HepG2 (cell line): ENCODE data around the gene CACNG5. TPM values are rescaled to one million over a fixed set of nuclear protein-coding genes. Genes with fewer than 3 reads are reported as not detected.

ENCODE experiments used
- ATAC-seq: fragments of 200-7000 bp; cut with Tn5 transposase; 3 replicates; pipeline ENCODE4 v1.9.1; 2020; ENCODE audit warnings: mild to moderate bottlenecking, moderate library complexity
- BruUV-seq: library from RNA; stranded (reverse); fragments of 400-500 nt; replicated peaks from 2 replicates; lab custom pipeline; 2021; lab: Mats Ljungman, UMichigan
- CTCF ChIA-PET: fragments of 300-600 bp; formaldehyde crosslinking; extraction: SDS; loops from one replicate; lab custom pipeline; 2021; ENCODE audit warnings: low total read pairs, inconsistent platforms, low intra/inter-chr PET ratio; lab: Yijun Ruan, JAX
- POLR2A ChIA-PET: fragments of 350-600 bp; sonication (Branson Sonifier 250); formaldehyde crosslinking; loops from one replicate; lab custom pipeline; 2020; ENCODE audit warnings: antibody characterized with exemption, inconsistent platforms; lab: Yijun Ruan, JAX
- DNase-seq: peaks from one replicate; pipeline ENCODE4 v3.0.0-alpha.2; 2015; ENCODE audit warnings: low spot score
- FAIRE-seq: peaks from 3 replicates; lab custom pipeline; 2011; peaks lifted over from hg19 to GRCh38; lab: Jason Lieb, UNC
- H2AFZ ChIP-seq: one replicate; pipeline ENCODE4 v1.6.1; 2011; ENCODE audit warnings: low read length, inconsistent platforms
- H3K27ac ChIP-seq: fragments of 300-600 bp; 3 replicates; pipeline ENCODE4 v1.8.0; 2011; ENCODE audit warnings: mixed run types, mild to moderate bottlenecking, mixed read lengths, low read length, inconsistent platforms; ENCODE audit not compliant: insufficient read depth; ENCODE audit errors: extremely low read length
- H3K27me3 ChIP-seq, 2 experiments: fragments of 200-600 bp in 1 of 2; 2 replicates in 1 of 2; 3 replicates in 1 of 2; pipeline versions ENCODE4 v1.6.0 to v1.8.0; 2011; ENCODE audit warnings: low read length in 2 of 2, mild to moderate bottlenecking in 2 of 2, moderate library complexity in 2 of 2, inconsistent platforms in 1 of 2; ENCODE audit not compliant: insufficient read depth in 2 of 2, control insufficient read depth in 1 of 2
- H3K36me3 ChIP-seq, 2 experiments: fragments of 200-600 bp in 1 of 2; replicated peaks in 1 of 2; 2 replicates in 1 of 2; 3 replicates in 1 of 2; pipeline versions ENCODE4 v1.5.1 to v1.8.0; 2011; ENCODE audit warnings: low read length in 2 of 2, inconsistent platforms in 1 of 2; ENCODE audit not compliant: insufficient read depth in 2 of 2, control insufficient read depth in 1 of 2
- H3K4me1 ChIP-seq: 2 replicates; pipeline ENCODE4 v1.5.1; 2012; ENCODE audit warnings: low read length, inconsistent platforms; ENCODE audit not compliant: insufficient read depth
- H3K4me2 ChIP-seq: 2 replicates; pipeline ENCODE4 v1.6.0; 2011; ENCODE audit warnings: low read depth, low read length, inconsistent platforms
- H3K4me3 ChIP-seq, 3 experiments: fragments of 200-600 bp in 1 of 3; sonication (generic), shearing (Covaris generic) in 1 of 3; replicated peaks in 1 of 3; 2 replicates each; pipeline ENCODE4 v1.5.1; 2011 to 2016; ENCODE audit warnings: low read length in 3 of 3, inconsistent platforms in 2 of 3, low read depth in 2 of 3, mild to moderate bottlenecking in 2 of 3, control low read depth in 1 of 3, mixed read lengths in 1 of 3; ENCODE audit not compliant: insufficient read depth in 1 of 3
- H3K79me2 ChIP-seq: one replicate; pipeline ENCODE4 v1.6.1; 2011; ENCODE audit warnings: low read length, inconsistent platforms; ENCODE audit not compliant: insufficient read depth
- H3K9ac ChIP-seq: 2 replicates; pipeline ENCODE4 v1.6.0; 2011; ENCODE audit warnings: mild to moderate bottlenecking, low read depth, low read length, inconsistent platforms; ENCODE audit not compliant: insufficient read depth
- H3K9me3 ChIP-seq: 2 replicates; pipeline ENCODE4 v1.5.1; 2012; ENCODE audit warnings: mild to moderate bottlenecking, low read length
- H4K20me1 ChIP-seq: 2 replicates; pipeline ENCODE4 v1.6.0; 2011; ENCODE audit warnings: inconsistent platforms, mild to moderate bottlenecking, low read length, moderate library complexity; ENCODE audit not compliant: insufficient read depth
- HNRNPK ChIP-seq: fragments of 200-400 bp; formaldehyde crosslinking; IDR thresholded peaks from 2 replicates; pipeline ENCODE4 v1.6.1; 2018; ENCODE audit warnings: low read length, low read depth, moderate library complexity, mild to moderate bottlenecking; ENCODE audit not compliant: poor library complexity, severe bottlenecking
- NFE2L1 ChIP-seq: sonication (generic); formaldehyde crosslinking; IDR thresholded peaks from 2 replicates; pipeline ENCODE4 v1.4.0; 2020; ENCODE audit warnings: missing genetic modification reagents, mild to moderate bottlenecking, borderline replicate concordance
- ZNF484 ChIP-seq: sonication (generic); formaldehyde crosslinking; IDR thresholded peaks from 2 replicates; pipeline ENCODE4 v1.5.1; 2020; ENCODE audit warnings: mild to moderate bottlenecking, low read depth, missing genetic modification reagents, borderline replicate concordance
- ZNF552 ChIP-seq: sonication (generic); formaldehyde crosslinking; IDR thresholded peaks from 2 replicates; pipeline ENCODE4 v1.9.0; 2022; ENCODE audit warnings: missing genetic modification reagents, mild to moderate bottlenecking, borderline replicate concordance
- ZNF841 ChIP-seq: sonication (generic); formaldehyde crosslinking; IDR thresholded peaks from 2 replicates; pipeline ENCODE4 v1.8.1; 2023; ENCODE audit warnings: missing genetic modification reagents, borderline replicate concordance
- ZNF891 ChIP-seq: sonication (generic); formaldehyde crosslinking; IDR thresholded peaks from 2 replicates; pipeline ENCODE4 v1.5.0; 2020; ENCODE audit warnings: mild to moderate bottlenecking, missing genetic modification reagents
- WGBS: methylation state at CpG from one replicate; pipeline ENCODE4 v1.1.6; 2017; ENCODE audit warnings: low lambda C conversion rate; 5-methylcytosine and 5-hydroxymethylcytosine counted together
- in situ Hi-C: cut with HindIII; loops from 2 replicates; pipeline ENCODE4 v1.10.0; 2017; ENCODE audit warnings: low pct_unique_long_range_greater_than_20kb; ENCODE audit not compliant: extremely low pct_ligation_motif_present
- intact Hi-C: fragments of 100-400 bp; cut with micrococcal nuclease; formaldehyde crosslinking; loops from one replicate; pipeline ENCODE4 v1.10.0; 2022; ENCODE audit not compliant: unreplicated experiment
- polyA plus RNA-seq, 8 experiments: library from polyadenylated mRNA; depleted of rRNA in 3 of 8; stranded (reverse) in 7 of 8; unstranded in 1 of 8; fragments of >200 nt; fragmentation: Illumina TruSeq in 4 of 8; extraction: Trizol in 4 of 8; gene quantifications; 2 replicates each; pipeline versions ENCODE4 v1.2.1 to v1.2.3, GENCODE V29; 2011 to 2016; ENCODE audit warnings: low read depth in 4 of 8, missing spikeins in 1 of 8, mixed read lengths in 1 of 8; ENCODE audit not compliant: insufficient read depth in 1 of 8
- total RNA-seq, 5 experiments: library from RNA; depleted of rRNA; stranded (reverse); fragments of >200 nt; fragmentation: Illumina TruSeq; extraction: Trizol; gene quantifications; 2 replicates each; pipeline ENCODE4 v1.2.3, GENCODE V29; 2016; ENCODE audit warnings: low read depth in 1 of 5
- TF ChIP-seq, protein P1 (sequence below): sonication (generic); formaldehyde crosslinking; IDR thresholded peaks from 2 replicates; pipeline ENCODE4; 2020; ENCODE audit warnings: missing genetic modification reagents, mild to moderate bottlenecking, borderline replicate concordance
- TF ChIP-seq, protein P2 (sequence below): sonication (generic); formaldehyde crosslinking; IDR thresholded peaks from 2 replicates; pipeline ENCODE4 v1.9.0; 2021; ENCODE audit warnings: missing genetic modification reagents, borderline replicate concordance
- TF ChIP-seq, protein P3 (sequence below): sonication (generic); formaldehyde crosslinking; IDR thresholded peaks from 2 replicates; pipeline ENCODE4 v1.4.0; 2020; ENCODE audit warnings: missing genetic modification reagents, borderline replicate concordance

CACNG5 gene
- total and polyA plus RNA-seq, 2 of the 13 experiments (the other 11 are each of a cell fraction or from before 2014, with no cell fraction given): not detected

DNA sequence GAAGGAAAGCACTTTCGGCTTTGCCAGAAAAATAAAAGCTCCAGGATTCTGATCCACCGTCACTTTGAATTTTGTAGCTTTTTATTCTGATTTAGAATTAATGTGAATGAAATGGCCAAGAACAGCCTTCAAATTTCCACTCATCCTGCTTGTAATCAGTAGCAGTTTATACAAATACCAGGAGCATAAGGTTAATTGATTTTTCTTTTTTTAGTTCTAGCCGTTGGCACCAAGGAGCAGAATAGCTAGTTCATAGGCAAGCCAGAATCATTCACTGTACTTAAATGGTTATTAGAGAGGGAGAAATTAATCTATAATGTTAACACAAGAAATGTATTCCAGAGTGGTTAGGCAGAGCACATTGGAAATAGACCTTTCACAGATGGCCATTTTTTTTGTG, 41.1 kb upstream of the CACNG5 start:
- Histone ChIP-seq H3K4me3 (no peak overlapping the region), H3K27ac (no peak overlapping the region), H2AFZ (no peak overlapping the region), H3K79me2 (no peaks in the 10 kb centered on the region), H3K9me3 (no peaks in the 10 kb centered on the region), H3K9ac (no peak overlapping the region), H3K36me3 (peaks cover 17 to 59% of the 10 kb centered on the region in 2 experiments), H3K4me2 (no peak overlapping the region), H4K20me1 (no peaks in the 10 kb centered on the region), H3K4me1 (no peaks in the 10 kb centered on the region), H3K27me3 (no peaks in the 10 kb centered on the region)
- CTCF ChIA-PET: no interaction called here
- in situ Hi-C loops: no loop called here
- FAIRE-seq (no peak), DNase-seq (no peak), ATAC-seq (no peak)
- intact Hi-C loops: no loop called here
- POLR2A ChIA-PET: no interaction called here
- BruUV-seq: no TSS peak
- WGBS: 92% methylated on average over 3 of the region's 3 CpGs
- TF ChIP-seq, protein P1, sequence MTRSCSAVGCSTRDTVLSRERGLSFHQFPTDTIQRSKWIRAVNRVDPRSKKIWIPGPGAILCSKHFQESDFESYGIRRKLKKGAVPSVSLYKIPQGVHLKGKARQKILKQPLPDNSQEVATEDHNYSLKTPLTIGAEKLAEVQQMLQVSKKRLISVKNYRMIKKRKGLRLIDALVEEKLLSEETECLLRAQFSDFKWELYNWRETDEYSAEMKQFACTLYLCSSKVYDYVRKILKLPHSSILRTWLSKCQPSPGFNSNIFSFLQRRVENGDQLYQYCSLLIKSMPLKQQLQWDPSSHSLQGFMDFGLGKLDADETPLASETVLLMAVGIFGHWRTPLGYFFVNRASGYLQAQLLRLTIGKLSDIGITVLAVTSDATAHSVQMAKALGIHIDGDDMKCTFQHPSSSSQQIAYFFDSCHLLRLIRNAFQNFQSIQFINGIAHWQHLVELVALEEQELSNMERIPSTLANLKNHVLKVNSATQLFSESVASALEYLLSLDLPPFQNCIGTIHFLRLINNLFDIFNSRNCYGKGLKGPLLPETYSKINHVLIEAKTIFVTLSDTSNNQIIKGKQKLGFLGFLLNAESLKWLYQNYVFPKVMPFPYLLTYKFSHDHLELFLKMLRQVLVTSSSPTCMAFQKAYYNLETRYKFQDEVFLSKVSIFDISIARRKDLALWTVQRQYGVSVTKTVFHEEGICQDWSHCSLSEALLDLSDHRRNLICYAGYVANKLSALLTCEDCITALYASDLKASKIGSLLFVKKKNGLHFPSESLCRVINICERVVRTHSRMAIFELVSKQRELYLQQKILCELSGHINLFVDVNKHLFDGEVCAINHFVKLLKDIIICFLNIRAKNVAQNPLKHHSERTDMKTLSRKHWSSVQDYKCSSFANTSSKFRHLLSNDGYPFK (CRISPR knock-in tag): no peak
- no peak for TF ChIP-seq HNRNPK
- TF ChIP-seq NFE2L1 (CRISPR knock-in tag): no peak

DNA sequence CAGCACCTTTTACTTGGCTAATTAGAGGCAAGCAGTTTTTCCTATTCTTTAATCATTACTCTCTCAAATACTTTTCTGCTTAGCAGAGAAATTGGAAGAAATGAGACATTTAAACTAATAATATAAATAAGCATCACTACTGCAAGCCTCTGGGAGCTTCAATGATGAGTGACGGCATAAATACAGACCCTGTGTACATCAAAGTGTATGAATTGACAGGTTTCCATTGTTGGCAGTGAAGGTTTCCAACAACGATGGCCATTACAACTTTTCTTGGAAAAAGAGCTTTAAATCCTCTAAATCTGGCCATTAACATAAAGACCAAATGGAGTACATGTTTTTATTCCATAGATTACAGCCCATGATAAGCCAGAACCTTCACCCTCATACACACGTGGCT, 39.4 kb upstream of the CACNG5 start:
- 97% methylated on average over 3 of the region's 3 CpGs for WGBS
- TF ChIP-seq ZNF891 (CRISPR knock-in tag) (no peak), ZNF552 (CRISPR knock-in tag) (no peak), ZNF484 (CRISPR knock-in tag) (no peak), ZNF841 (CRISPR knock-in tag) (no peak)
- TF ChIP-seq, protein P2, sequence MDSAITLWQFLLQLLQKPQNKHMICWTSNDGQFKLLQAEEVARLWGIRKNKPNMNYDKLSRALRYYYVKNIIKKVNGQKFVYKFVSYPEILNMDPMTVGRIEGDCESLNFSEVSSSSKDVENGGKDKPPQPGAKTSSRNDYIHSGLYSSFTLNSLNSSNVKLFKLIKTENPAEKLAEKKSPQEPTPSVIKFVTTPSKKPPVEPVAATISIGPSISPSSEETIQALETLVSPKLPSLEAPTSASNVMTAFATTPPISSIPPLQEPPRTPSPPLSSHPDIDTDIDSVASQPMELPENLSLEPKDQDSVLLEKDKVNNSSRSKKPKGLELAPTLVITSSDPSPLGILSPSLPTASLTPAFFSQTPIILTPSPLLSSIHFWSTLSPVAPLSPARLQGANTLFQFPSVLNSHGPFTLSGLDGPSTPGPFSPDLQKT: no peak
- TF ChIP-seq, protein P3, sequence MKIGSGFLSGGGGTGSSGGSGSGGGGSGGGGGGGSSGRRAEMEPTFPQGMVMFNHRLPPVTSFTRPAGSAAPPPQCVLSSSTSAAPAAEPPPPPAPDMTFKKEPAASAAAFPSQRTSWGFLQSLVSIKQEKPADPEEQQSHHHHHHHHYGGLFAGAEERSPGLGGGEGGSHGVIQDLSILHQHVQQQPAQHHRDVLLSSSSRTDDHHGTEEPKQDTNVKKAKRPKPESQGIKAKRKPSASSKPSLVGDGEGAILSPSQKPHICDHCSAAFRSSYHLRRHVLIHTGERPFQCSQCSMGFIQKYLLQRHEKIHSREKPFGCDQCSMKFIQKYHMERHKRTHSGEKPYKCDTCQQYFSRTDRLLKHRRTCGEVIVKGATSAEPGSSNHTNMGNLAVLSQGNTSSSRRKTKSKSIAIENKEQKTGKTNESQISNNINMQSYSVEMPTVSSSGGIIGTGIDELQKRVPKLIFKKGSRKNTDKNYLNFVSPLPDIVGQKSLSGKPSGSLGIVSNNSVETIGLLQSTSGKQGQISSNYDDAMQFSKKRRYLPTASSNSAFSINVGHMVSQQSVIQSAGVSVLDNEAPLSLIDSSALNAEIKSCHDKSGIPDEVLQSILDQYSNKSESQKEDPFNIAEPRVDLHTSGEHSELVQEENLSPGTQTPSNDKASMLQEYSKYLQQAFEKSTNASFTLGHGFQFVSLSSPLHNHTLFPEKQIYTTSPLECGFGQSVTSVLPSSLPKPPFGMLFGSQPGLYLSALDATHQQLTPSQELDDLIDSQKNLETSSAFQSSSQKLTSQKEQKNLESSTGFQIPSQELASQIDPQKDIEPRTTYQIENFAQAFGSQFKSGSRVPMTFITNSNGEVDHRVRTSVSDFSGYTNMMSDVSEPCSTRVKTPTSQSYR: no peak

More for the DNA sequence above, 39.4 kb upstream of the CACNG5 start:
- no peak for FAIRE-seq
- Histone ChIP-seq H4K20me1 (no peaks in the 10 kb centered on the region), H3K27me3 (no peaks in the 10 kb centered on the region), H2AFZ (no peak overlapping the region), H3K4me1 (no peaks in the 10 kb centered on the region), H3K36me3 (peaks cover 9 to 46% of the 10 kb centered on the region in 2 experiments), H3K9me3 (no peaks in the 10 kb centered on the region), H3K79me2 (no peaks in the 10 kb centered on the region), H3K27ac (no peak overlapping the region), H3K9ac (no peak overlapping the region), H3K4me3 (no peak overlapping the region), H3K4me2 (no peak overlapping the region)
- in situ Hi-C loops (no loop called here), intact Hi-C loops (no loop called here)
- ChIA-PET CTCF (no interaction called here), POLR2A (no interaction called here)
- no peak for DNase-seq
- no TSS peak for BruUV-seq
- no peak for ATAC-seq
